Measurements from ENCODE around the gene NPHP4.

GRCh38 chr1:5947978-5948680 lies 44.1 kb downstream of the NPHP4 start:
- TF ChIP-seq CTCF (IDR thresholded peaks at IDR 0.05; ENCODE audit: low read depth, low read length, poor library complexity, severe bottlenecking), result no peak
- TF ChIP-seq EZH2phosphoT487 (IDR thresholded peaks at IDR 0.05; ENCODE audit: borderline replicate concordance, low read length), result no peak
